Type B pancreatic cell (in vitro differentiated cells): ENCODE results near the gene COL15A1. TPM values are rescaled to one million over a fixed set of nuclear protein-coding genes. Genes with fewer than 3 reads are reported as not detected.

ENCODE experiments used
- DNase-seq: peaks from one replicate; pipeline ENCODE4 v3.0.0; 2021; ENCODE audit warnings: mixed read lengths; ENCODE audit not compliant: unreplicated experiment; ENCODE audit errors: extremely low spot score
- H3K27ac Mint-ChIP-seq: 2 replicates; pipeline ENCODE4 v1.8.0; 2021; ENCODE audit warnings: mild to moderate bottlenecking, mixed read lengths
- H3K27me3 Mint-ChIP-seq: 2 replicates; pipeline ENCODE4 v1.8.0; 2021; ENCODE audit warnings: mixed read lengths
- H3K36me3 Mint-ChIP-seq: 2 replicates; pipeline ENCODE4 v1.8.0; 2021; ENCODE audit warnings: mixed read lengths
- H3K4me1 Mint-ChIP-seq: one replicate; pipeline ENCODE4 v1.8.0; 2021; ENCODE audit warnings: mixed read lengths; ENCODE audit not compliant: unreplicated experiment
- H3K4me3 Mint-ChIP-seq: 2 replicates; pipeline ENCODE4 v1.8.0; 2021; ENCODE audit warnings: mild to moderate bottlenecking, mixed read lengths
- H3K9me3 Mint-ChIP-seq: 2 replicates; pipeline ENCODE4 v1.8.0; 2021; ENCODE audit warnings: mixed read lengths
- total RNA-seq: library from RNA; stranded (reverse); gene quantifications from 2 replicates; pipeline ENCODE4 v1.2.1, GENCODE V29; 2021; ENCODE audit warnings: low replicate concordance
- TF ChIP-seq, protein P1 (sequence below): fragments of 200-600 bp; sonication (generic); conservative IDR thresholded peaks from 2 replicates; pipeline ENCODE4 v1.5.0; 2021; ENCODE audit warnings: antibody characterized with exemption, mild to moderate bottlenecking

Gene COL15A1
- total RNA-seq, 1 donor from 2014 or later = 0.68 TPM

- Mint-ChIP-seq H3K27ac (no peak overlapping the region), H3K9me3 (peaks cover 4% of the 10 kb centered on the region), H3K27me3 (peaks cover 10% of the 10 kb centered on the region), H3K36me3 (no peaks in the 10 kb centered on the region), H3K4me3 (no peak overlapping the region), H3K4me1 (peaks cover 6% of the 10 kb centered on the region)
- TF ChIP-seq, protein P1, sequence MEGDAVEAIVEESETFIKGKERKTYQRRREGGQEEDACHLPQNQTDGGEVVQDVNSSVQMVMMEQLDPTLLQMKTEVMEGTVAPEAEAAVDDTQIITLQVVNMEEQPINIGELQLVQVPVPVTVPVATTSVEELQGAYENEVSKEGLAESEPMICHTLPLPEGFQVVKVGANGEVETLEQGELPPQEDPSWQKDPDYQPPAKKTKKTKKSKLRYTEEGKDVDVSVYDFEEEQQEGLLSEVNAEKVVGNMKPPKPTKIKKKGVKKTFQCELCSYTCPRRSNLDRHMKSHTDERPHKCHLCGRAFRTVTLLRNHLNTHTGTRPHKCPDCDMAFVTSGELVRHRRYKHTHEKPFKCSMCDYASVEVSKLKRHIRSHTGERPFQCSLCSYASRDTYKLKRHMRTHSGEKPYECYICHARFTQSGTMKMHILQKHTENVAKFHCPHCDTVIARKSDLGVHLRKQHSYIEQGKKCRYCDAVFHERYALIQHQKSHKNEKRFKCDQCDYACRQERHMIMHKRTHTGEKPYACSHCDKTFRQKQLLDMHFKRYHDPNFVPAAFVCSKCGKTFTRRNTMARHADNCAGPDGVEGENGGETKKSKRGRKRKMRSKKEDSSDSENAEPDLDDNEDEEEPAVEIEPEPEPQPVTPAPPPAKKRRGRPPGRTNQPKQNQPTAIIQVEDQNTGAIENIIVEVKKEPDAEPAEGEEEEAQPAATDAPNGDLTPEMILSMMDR = no peak
- no peak for DNase-seq
Observed at GRCh38 chr9:99031994-99032393, 88.3 kb downstream of the COL15A1 start.

DNA sequence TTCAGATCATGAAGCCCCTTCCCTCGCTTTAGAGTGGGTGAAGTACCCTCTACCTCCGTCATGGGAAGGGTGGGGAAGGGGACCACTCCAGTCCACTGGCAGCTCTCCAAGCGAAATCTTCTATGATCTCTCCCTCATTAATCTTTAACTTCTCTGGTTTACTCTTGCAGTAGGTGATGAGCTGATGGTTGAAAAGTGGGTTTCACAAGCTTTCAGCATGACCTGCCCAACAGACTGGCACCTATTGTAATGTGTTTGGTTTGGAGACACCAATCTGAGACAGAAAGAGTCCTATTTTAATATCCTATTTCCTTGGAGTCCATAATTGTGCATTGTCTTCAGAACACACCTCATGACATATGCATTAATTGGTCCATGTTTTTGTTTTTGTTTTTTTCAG, 90.4 kb downstream of the COL15A1 start:
- TF ChIP-seq, protein P1 = no peak
- Mint-ChIP-seq H3K4me3 (no peak overlapping the region), H3K9me3 (peaks cover 4% of the 10 kb centered on the region), H3K27me3 (peaks cover 12% of the 10 kb centered on the region), H3K27ac (no peak overlapping the region), H3K36me3 (no peaks in the 10 kb centered on the region), H3K4me1 (peaks cover 6% of the 10 kb centered on the region)
- no peak for DNase-seq

- TF ChIP-seq, protein P1 = no peak
- Mint-ChIP-seq H3K36me3 (no peaks in the 10 kb centered on the region), H3K27ac (no peak overlapping the region), H3K4me3 (no peak overlapping the region), H3K27me3 (peaks cover 12% of the 10 kb centered on the region), H3K9me3 (peaks cover 2% of the 10 kb centered on the region), H3K4me1 (peaks cover 9% of the 10 kb centered on the region)
- no peak for DNase-seq
Observed at GRCh38 chr9:99035313-99035712, 91.6 kb downstream of the COL15A1 start.

DNA sequence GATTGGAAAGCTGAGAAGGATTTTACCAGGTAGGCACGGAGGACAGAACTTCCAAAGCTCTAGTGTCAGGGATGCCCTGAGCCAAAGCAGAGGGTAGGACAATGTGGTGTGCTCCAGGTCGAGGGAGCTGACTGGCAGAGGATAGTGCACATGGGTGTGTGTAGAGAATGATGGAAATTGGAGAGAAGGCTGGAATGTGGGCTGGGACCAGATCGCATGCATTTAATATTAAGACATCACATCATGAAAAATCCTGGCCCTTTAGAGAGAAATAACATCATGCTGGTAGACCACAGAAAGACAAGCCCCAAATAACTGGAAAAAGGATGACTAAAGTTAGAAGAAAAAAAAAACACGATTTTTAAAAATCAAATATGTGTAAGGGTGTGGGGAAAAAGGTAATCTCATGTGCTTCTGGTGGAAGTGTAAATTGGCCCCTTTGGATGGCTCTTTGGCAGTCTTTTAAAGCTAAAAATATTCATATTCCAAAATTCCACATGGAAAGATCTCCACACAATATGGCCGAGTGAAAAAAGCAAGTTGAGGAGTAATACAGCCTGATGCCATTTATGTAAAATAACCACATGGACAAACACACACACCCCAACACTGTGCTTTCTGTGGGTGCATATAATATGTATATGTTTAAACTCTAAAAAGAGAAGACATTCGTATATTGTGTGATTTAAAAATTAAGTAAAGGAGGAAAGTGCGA, 94.2 kb downstream of the COL15A1 start:
- no peak overlapping the region for H3K4me3 Mint-ChIP-seq
- H3K36me3 Mint-ChIP-seq = no peaks in the 10 kb centered on the region
- no peak overlapping the region for H3K27ac Mint-ChIP-seq
- no peak for DNase-seq
- TF ChIP-seq, protein P1 = no peak
- H3K9me3 Mint-ChIP-seq = no peaks in the 10 kb centered on the region
- peaks cover 9% of the 10 kb centered on the region for H3K4me1 Mint-ChIP-seq
- H3K27me3 Mint-ChIP-seq = peaks cover 9% of the 10 kb centered on the region

- peaks cover 9% of the 10 kb centered on the region for H3K27me3 Mint-ChIP-seq
- H3K4me3 Mint-ChIP-seq = no peak overlapping the region
Observed at GRCh38 chr9:99038484-99038820, 94.7 kb downstream of the COL15A1 start.

More at GRCh38 chr9:99038484-99038820, 94.7 kb downstream of the COL15A1 start:
- Mint-ChIP-seq H3K36me3 (no peaks in the 10 kb centered on the region), H3K27ac (no peak overlapping the region), H3K9me3 (no peaks in the 10 kb centered on the region), H3K4me1 (peaks cover 9% of the 10 kb centered on the region)
- no peak for DNase-seq
- TF ChIP-seq, protein P1 = no peak
